ENCODE results near the gene MAP1A.

- TF ChIP-seq, protein P1, sequence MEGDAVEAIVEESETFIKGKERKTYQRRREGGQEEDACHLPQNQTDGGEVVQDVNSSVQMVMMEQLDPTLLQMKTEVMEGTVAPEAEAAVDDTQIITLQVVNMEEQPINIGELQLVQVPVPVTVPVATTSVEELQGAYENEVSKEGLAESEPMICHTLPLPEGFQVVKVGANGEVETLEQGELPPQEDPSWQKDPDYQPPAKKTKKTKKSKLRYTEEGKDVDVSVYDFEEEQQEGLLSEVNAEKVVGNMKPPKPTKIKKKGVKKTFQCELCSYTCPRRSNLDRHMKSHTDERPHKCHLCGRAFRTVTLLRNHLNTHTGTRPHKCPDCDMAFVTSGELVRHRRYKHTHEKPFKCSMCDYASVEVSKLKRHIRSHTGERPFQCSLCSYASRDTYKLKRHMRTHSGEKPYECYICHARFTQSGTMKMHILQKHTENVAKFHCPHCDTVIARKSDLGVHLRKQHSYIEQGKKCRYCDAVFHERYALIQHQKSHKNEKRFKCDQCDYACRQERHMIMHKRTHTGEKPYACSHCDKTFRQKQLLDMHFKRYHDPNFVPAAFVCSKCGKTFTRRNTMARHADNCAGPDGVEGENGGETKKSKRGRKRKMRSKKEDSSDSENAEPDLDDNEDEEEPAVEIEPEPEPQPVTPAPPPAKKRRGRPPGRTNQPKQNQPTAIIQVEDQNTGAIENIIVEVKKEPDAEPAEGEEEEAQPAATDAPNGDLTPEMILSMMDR (IDR thresholded peaks at IDR 0.05; ENCODE audit: low read length), result no peak
- no peak for TF ChIP-seq EZH2phosphoT487 (IDR thresholded peaks at IDR 0.05; ENCODE audit: low read length)
Measured at GRCh38 chr15:43505738-43506137, 11.7 kb upstream of the MAP1A start.
